HCT116 (cell line): ENCODE results near the gene FBXW8. TPM values are rescaled to one million over a fixed set of nuclear protein-coding genes. Genes with fewer than 3 reads are reported as not detected.

Experiments used
- ATAC-seq: fragments of 200-7000 bp; cut with Tn5 transposase; 2 replicates; pipeline ENCODE4 v1.9.1; 2020; ENCODE audit warnings: mild to moderate bottlenecking, moderate library complexity
- BruUV-seq: library from RNA; stranded (reverse); fragments of 400-500 nt; replicated peaks from 2 replicates; lab custom pipeline; 2021; lab: Mats Ljungman, UMichigan
- CTCF ChIA-PET: fragments of 300-600 bp; sonication (Branson Sonifier 250); formaldehyde crosslinking; loops from one replicate; lab custom pipeline; 2021; ENCODE audit warnings: antibody characterized with exemption; lab: Charles Lee
- POLR2A ChIA-PET: fragments of 300-600, 350-600 bp; sonication (Branson Sonifier 250); formaldehyde crosslinking; loops from one replicate; lab custom pipeline; 2021; ENCODE audit warnings: antibody characterized with exemption; lab: Charles Lee
- RAD21 ChIA-PET, 2 experiments: fragments of 300-600 bp; sonication (Branson Sonifier 250); formaldehyde crosslinking; loops; one replicate each; lab custom pipeline; 2023; ENCODE audit warnings: low total read pairs in 2 of 2; ENCODE audit not compliant: uncharacterized antibody in 2 of 2, unreplicated experiment in 2 of 2, low non-redundant PET in 1 of 2; lab: Charles Lee
- DNase-seq: peaks from one replicate; pipeline ENCODE4 v3.0.0-alpha.2; 2010; ENCODE audit warnings: low read depth, low spot score
- H2AFZ ChIP-seq: fragments of 200-600 bp; shearing (Covaris generic), sonication (generic); 2 replicates; pipeline ENCODE4 v1.6.1; 2017; ENCODE audit warnings: low read depth, mixed run types, mixed read lengths, antibody characterized with exemption, low read length; ENCODE audit not compliant: poor library complexity, severe bottlenecking
- H3K27ac ChIP-seq: 2 replicates; pipeline ENCODE4 v1.5.1; 2012; ENCODE audit warnings: low read depth, low read length
- H3K27me3 ChIP-seq: fragments of 200-600 bp; sonication (generic); 2 replicates; pipeline ENCODE4 v1.6.1; 2016; ENCODE audit warnings: mixed run types, low read length, mixed read lengths; ENCODE audit not compliant: insufficient read depth
- H3K36me3 ChIP-seq, 2 experiments: fragments of 200-500 bp in 1 of 2; fragments of 200-600 bp in 1 of 2; sonication (Bioruptor generic) in 1 of 2; sonication (generic) in 1 of 2; 2 replicates each; pipeline versions ENCODE4 v1.5.1 to v1.6.1; 2014 to 2016; ENCODE audit warnings: low read length in 2 of 2, inconsistent platforms in 1 of 2, mixed read lengths in 1 of 2, mixed run types in 1 of 2; ENCODE audit not compliant: insufficient read depth in 2 of 2, control insufficient read depth in 1 of 2
- H3K4me1 ChIP-seq, 2 experiments: fragments of 200-600 bp in 1 of 2; sonication (generic) in 1 of 2; 2 replicates each; pipeline versions ENCODE4 v1.5.1 to v1.6.1; 2012 to 2017; ENCODE audit warnings: low read length in 2 of 2, inconsistent platforms in 1 of 2, mild to moderate bottlenecking in 1 of 2, mixed read lengths in 1 of 2, mixed run types in 1 of 2, moderate library complexity in 1 of 2; ENCODE audit not compliant: insufficient read depth in 2 of 2, control insufficient read depth in 1 of 2
- H3K4me2 ChIP-seq: fragments of 200-600 bp; sonication (generic); 2 replicates; pipeline ENCODE4 v1.6.1; 2017; ENCODE audit warnings: mixed run types, low read length, mixed read lengths
- H3K4me3 ChIP-seq, 2 experiments: fragments of 200-600 bp in 1 of 2; sonication (generic) in 1 of 2; replicated peaks in 1 of 2; 2 replicates each; pipeline ENCODE4 v1.5.1; 2011 to 2016; ENCODE audit warnings: low read length in 2 of 2, control low read depth in 1 of 2, low read depth in 1 of 2, mild to moderate bottlenecking in 1 of 2, mixed read lengths in 1 of 2, mixed run types in 1 of 2
- H3K79me2 ChIP-seq: fragments of 200-600 bp; sonication (generic); 2 replicates; pipeline ENCODE4 v1.6.1; 2017; ENCODE audit warnings: mild to moderate bottlenecking, mixed run types, low read length, moderate library complexity, mixed read lengths; ENCODE audit not compliant: insufficient read depth
- H3K9ac ChIP-seq: fragments of 200-600 bp; sonication (generic); 2 replicates; pipeline ENCODE4 v1.6.1; 2016; ENCODE audit warnings: low read length, mixed read lengths
- H3K9me2 ChIP-seq: fragments of 200-600 bp; sonication (generic), shearing (Covaris generic); 2 replicates; pipeline ENCODE4 v1.6.1; 2017; ENCODE audit warnings: mixed run types, mild to moderate bottlenecking, moderate library complexity; ENCODE audit not compliant: insufficient read depth
- H3K9me3 ChIP-seq, 2 experiments: fragments of 200-500 bp in 1 of 2; fragments of 200-600 bp in 1 of 2; sonication (Bioruptor generic) in 1 of 2; sonication (generic) in 1 of 2; 2 replicates each; pipeline ENCODE4 v1.6.1; 2014 to 2017; ENCODE audit warnings: low read length in 2 of 2, mixed read lengths in 2 of 2, inconsistent platforms in 1 of 2, low read depth in 1 of 2, mild to moderate bottlenecking in 1 of 2, mixed run types in 1 of 2, moderate library complexity in 1 of 2; ENCODE audit not compliant: control insufficient read depth in 1 of 2, insufficient read depth in 1 of 2
- H4K20me1 ChIP-seq: fragments of 200-600 bp; sonication (generic), shearing (Covaris generic); 2 replicates; pipeline ENCODE4 v1.6.1; 2017; ENCODE audit warnings: mixed run types, mild to moderate bottlenecking, moderate library complexity; ENCODE audit not compliant: insufficient read depth
- CBX3 ChIP-seq: IDR thresholded peaks from 2 replicates; pipeline ENCODE4 v1.6.1; 2012; ENCODE audit warnings: low read depth
- CEBPB ChIP-seq: IDR thresholded peaks from 2 replicates; pipeline ENCODE4 v1.6.1; 2012; ENCODE audit warnings: low read depth
- EZH2 ChIP-seq: fragments of 200-600 bp; sonication (generic); IDR thresholded peaks from 2 replicates; pipeline ENCODE4 v1.6.1; 2017; ENCODE audit warnings: antibody characterized with exemption, mixed run types
- JUND ChIP-seq: IDR thresholded peaks from 2 replicates; pipeline ENCODE4 v1.6.1; 2012
- POLR2AphosphoS5 ChIP-seq: IDR thresholded peaks from 2 replicates; pipeline ENCODE4 v1.6.1; 2011; ENCODE audit warnings: mild to moderate bottlenecking, low read depth, low read length, moderate library complexity
- RAD21 ChIP-seq: IDR thresholded peaks from 2 replicates; pipeline ENCODE4 v1.6.1; 2012; ENCODE audit warnings: low read depth, mild to moderate bottlenecking
- SIN3A ChIP-seq: IDR thresholded peaks from 2 replicates; pipeline ENCODE4 v1.6.1; 2012; ENCODE audit warnings: low read depth
- SP1 ChIP-seq: IDR thresholded peaks from 2 replicates; pipeline ENCODE4 v1.6.1; 2012; ENCODE audit warnings: low read depth
- SRF ChIP-seq: IDR thresholded peaks from 2 replicates; pipeline ENCODE4 v1.6.1; 2012; ENCODE audit warnings: low read depth
- TCF7L2 ChIP-seq: IDR thresholded peaks from 2 replicates; pipeline ENCODE4 v1.7.0; 2011; ENCODE audit warnings: borderline replicate concordance, inconsistent platforms; ENCODE audit not compliant: insufficient read depth, insufficient read length; ENCODE audit errors: extremely low read depth
- YY1 ChIP-seq: IDR thresholded peaks from 2 replicates; pipeline ENCODE4 v1.6.1; 2011; ENCODE audit warnings: low read length, low read depth, moderate library complexity, mild to moderate bottlenecking; ENCODE audit not compliant: insufficient replicate concordance; ENCODE audit errors: extremely low read depth
- ZFX ChIP-seq: fragments of 450-650 bp; IDR thresholded peaks from 2 replicates; pipeline ENCODE4 v1.6.1; 2017
- ZNF274 ChIP-seq: fragments of 200-500 bp; sonication (Bioruptor generic); IDR thresholded peaks from 2 replicates; pipeline ENCODE4 v1.6.1; 2014; ENCODE audit warnings: mild to moderate bottlenecking, low read depth, low read length, inconsistent platforms
- intact Hi-C: fragments of 100-400 bp; cut with micrococcal nuclease; formaldehyde crosslinking; loops from 2 replicates; pipeline ENCODE4 v1.10.0; 2022
- total RNA-seq: library from RNA; stranded (reverse); gene quantifications from one replicate; pipeline ENCODE4 v1.2.1, GENCODE V29; 2021; ENCODE audit not compliant: unreplicated experiment
- TF ChIP-seq, protein P1 (sequence below), 3 experiments: fragments of 200-600 bp in 1 of 3; sonication (generic) in 1 of 3; IDR thresholded peaks in 2 of 3; conservative IDR thresholded peaks in 1 of 3; 2 replicates each; pipeline ENCODE4 v1.5.1; 2012 to 2017; ENCODE audit warnings: low read depth in 2 of 3, low read length in 2 of 3, antibody characterized with exemption in 1 of 3, borderline replicate concordance in 1 of 3, control low read depth in 1 of 3, mild to moderate bottlenecking in 1 of 3, mixed read lengths in 1 of 3, mixed run types in 1 of 3, moderate library complexity in 1 of 3; ENCODE audit not compliant: insufficient read depth in 1 of 3
- TF ChIP-seq, protein P2 (sequence below): IDR thresholded peaks from 2 replicates; pipeline ENCODE4 v1.6.1; 2012; ENCODE audit warnings: low read depth
- TF ChIP-seq, protein P3 (sequence below): IDR thresholded peaks from 2 replicates; pipeline ENCODE4 v1.6.1; 2012
- TF ChIP-seq, protein P4 (sequence below): IDR thresholded peaks from 2 replicates; pipeline ENCODE4 v1.6.1; 2011; ENCODE audit warnings: mild to moderate bottlenecking, low read length, moderate library complexity; ENCODE audit not compliant: insufficient replicate concordance; ENCODE audit errors: extremely low read depth

Gene FBXW8
- total RNA-seq, 1 experiment from 2014 or later, result 14.6 TPM

DNA sequence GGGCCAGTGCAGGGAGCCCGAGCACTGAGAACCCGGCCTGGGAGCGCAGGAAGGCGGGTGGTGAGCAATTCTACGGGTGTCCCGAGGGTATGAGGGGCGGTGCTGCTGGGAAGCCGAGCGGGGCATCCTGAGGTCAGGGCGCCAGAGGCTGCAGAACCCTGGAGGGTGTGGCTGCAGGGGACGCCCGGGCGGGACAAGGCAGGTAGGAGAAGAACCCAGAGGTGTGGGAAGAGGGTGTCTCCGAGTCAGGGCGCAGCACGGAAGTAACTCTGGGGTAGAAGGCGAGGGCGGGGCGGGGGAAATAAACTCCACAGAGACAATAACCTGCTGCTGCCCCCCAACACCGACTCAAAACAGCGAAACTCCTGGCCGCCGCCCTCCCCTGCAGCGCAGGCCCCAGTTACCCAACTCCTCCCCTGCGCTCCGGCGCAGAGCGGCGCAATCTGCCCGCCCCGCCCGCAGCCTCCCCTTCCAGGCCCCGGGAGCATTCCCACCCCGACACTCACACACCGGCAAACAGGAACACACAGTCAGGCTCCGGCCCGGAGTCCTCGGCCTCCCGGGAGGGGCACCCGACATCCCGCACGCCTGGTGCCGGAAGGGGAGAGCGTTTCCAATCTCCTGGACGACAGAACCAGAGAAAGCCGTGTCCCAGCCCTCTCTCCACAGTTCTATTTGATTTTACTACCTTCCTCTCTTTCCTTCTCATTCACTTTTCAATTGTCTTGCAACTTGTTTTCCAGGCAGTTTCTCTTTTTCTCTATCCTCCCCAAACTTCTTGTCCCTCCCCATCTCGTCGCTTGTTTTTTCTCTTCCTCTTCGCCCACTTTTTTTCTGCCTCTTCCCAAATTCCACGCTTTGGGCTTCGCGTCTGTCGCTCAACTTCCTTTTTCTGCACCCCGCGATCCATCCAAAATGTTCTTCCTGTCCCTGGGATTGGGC, 31.9 kb upstream of the FBXW8 start:
- peak overlapping the region; percentile 65 for H3K9ac ChIP-seq
- DNase-seq, result no peak

More for the DNA sequence above, 31.9 kb upstream of the FBXW8 start:
- H3K27me3 ChIP-seq, result no peaks in the 10 kb centered on the region
- no peaks in the 10 kb centered on the region for H3K36me3 ChIP-seq
- POLR2A ChIA-PET, result no interaction called here
- ATAC-seq, result peak; percentile 75
- H2AFZ ChIP-seq, result no peak overlapping the region
- H3K9me2 ChIP-seq, result no peaks in the 10 kb centered on the region
- CTCF ChIA-PET, result no interaction called here
- peak overlapping the region; percentile 38 for H3K27ac ChIP-seq
- no peaks in the 10 kb centered on the region for H3K9me3 ChIP-seq
- peak overlapping the region; percentile 61 to 67 for H3K4me3 ChIP-seq
- TF ChIP-seq, protein P1, sequence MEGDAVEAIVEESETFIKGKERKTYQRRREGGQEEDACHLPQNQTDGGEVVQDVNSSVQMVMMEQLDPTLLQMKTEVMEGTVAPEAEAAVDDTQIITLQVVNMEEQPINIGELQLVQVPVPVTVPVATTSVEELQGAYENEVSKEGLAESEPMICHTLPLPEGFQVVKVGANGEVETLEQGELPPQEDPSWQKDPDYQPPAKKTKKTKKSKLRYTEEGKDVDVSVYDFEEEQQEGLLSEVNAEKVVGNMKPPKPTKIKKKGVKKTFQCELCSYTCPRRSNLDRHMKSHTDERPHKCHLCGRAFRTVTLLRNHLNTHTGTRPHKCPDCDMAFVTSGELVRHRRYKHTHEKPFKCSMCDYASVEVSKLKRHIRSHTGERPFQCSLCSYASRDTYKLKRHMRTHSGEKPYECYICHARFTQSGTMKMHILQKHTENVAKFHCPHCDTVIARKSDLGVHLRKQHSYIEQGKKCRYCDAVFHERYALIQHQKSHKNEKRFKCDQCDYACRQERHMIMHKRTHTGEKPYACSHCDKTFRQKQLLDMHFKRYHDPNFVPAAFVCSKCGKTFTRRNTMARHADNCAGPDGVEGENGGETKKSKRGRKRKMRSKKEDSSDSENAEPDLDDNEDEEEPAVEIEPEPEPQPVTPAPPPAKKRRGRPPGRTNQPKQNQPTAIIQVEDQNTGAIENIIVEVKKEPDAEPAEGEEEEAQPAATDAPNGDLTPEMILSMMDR (IDR thresholded peaks at IDR 0.05 in 2 of 3, conservative IDR thresholded peaks at IDR 0.05 in 1 of 3; ENCODE audit: borderline replicate concordance in 1 of 3, insufficient read depth in 1 of 3, low read depth in 2 of 3, low read length in 2 of 3), result no peak
- TF ChIP-seq ZFX (peak; percentile 51), SIN3A (no peak; the same call in 1 of the 2 replicates), TCF7L2 (no peak), JUND (no peak), YY1 (no peak), SP1 (peak; percentile 56), SRF (no peak), EZH2 (no peak), ZNF274 (no peak), CEBPB (no peak), CBX3 (no peak; the same call in 1 of the 2 replicates), POLR2AphosphoS5 (peak; percentile 81), RAD21 (no peak)
- TF ChIP-seq, protein P2, sequence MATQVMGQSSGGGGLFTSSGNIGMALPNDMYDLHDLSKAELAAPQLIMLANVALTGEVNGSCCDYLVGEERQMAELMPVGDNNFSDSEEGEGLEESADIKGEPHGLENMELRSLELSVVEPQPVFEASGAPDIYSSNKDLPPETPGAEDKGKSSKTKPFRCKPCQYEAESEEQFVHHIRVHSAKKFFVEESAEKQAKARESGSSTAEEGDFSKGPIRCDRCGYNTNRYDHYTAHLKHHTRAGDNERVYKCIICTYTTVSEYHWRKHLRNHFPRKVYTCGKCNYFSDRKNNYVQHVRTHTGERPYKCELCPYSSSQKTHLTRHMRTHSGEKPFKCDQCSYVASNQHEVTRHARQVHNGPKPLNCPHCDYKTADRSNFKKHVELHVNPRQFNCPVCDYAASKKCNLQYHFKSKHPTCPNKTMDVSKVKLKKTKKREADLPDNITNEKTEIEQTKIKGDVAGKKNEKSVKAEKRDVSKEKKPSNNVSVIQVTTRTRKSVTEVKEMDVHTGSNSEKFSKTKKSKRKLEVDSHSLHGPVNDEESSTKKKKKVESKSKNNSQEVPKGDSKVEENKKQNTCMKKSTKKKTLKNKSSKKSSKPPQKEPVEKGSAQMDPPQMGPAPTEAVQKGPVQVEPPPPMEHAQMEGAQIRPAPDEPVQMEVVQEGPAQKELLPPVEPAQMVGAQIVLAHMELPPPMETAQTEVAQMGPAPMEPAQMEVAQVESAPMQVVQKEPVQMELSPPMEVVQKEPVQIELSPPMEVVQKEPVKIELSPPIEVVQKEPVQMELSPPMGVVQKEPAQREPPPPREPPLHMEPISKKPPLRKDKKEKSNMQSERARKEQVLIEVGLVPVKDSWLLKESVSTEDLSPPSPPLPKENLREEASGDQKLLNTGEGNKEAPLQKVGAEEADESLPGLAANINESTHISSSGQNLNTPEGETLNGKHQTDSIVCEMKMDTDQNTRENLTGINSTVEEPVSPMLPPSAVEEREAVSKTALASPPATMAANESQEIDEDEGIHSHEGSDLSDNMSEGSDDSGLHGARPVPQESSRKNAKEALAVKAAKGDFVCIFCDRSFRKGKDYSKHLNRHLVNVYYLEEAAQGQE, result no peak
- TF ChIP-seq, protein P3, sequence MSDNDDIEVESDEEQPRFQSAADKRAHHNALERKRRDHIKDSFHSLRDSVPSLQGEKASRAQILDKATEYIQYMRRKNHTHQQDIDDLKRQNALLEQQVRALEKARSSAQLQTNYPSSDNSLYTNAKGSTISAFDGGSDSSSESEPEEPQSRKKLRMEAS, result peak; percentile 54
- TF ChIP-seq, protein P4, sequence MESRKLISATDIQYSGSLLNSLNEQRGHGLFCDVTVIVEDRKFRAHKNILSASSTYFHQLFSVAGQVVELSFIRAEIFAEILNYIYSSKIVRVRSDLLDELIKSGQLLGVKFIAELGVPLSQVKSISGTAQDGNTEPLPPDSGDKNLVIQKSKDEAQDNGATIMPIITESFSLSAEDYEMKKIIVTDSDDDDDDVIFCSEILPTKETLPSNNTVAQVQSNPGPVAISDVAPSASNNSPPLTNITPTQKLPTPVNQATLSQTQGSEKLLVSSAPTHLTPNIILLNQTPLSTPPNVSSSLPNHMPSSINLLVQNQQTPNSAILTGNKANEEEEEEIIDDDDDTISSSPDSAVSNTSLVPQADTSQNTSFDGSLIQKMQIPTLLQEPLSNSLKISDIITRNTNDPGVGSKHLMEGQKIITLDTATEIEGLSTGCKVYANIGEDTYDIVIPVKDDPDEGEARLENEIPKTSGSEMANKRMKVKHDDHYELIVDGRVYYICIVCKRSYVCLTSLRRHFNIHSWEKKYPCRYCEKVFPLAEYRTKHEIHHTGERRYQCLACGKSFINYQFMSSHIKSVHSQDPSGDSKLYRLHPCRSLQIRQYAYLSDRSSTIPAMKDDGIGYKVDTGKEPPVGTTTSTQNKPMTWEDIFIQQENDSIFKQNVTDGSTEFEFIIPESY, result no peak
- intact Hi-C loops, result no loop called here
- RAD21 ChIA-PET, result no interaction called here
- H3K4me1 ChIP-seq, result peaks cover 14 to 32% of the 10 kb centered on the region in 2 experiments; a peak in 3 of 4 replicates
- BruUV-seq, result TSS peak; percentile 75
- H3K4me2 ChIP-seq, result peak overlapping the region; percentile 87
- no peaks in the 10 kb centered on the region for H4K20me1 ChIP-seq
- no peaks in the 10 kb centered on the region for H3K79me2 ChIP-seq
